SK-N-SH (cell line): ENCODE data around the gene PSME1. TPM values are rescaled to one million over a fixed set of nuclear protein-coding genes. Genes with fewer than 3 reads are reported as not detected.

Experiments
- CTCF ChIA-PET: fragments of 300-600, 350-600 bp; formaldehyde crosslinking; extraction: SDS; loops from one replicate; lab custom pipeline; 2021; lab: Yijun Ruan, JAX
- POLR2A ChIA-PET: fragments of 350-600 bp; sonication (Branson Sonifier 250); formaldehyde crosslinking; extraction: SDS; loops from one replicate; lab custom pipeline; 2020; ENCODE audit warnings: antibody characterized with exemption, inconsistent platforms; lab: Yijun Ruan, JAX
- DNase-seq: peaks from one replicate; pipeline ENCODE4 v3.0.0; 2012
- H2AFZ ChIP-seq: fragments of 200-600 bp; sonication (generic); 2 replicates; pipeline ENCODE4 v1.8.1; 2016; ENCODE audit warnings: antibody characterized with exemption, mild to moderate bottlenecking, low read depth
- H3F3A ChIP-seq: fragments of 200-600 bp; sonication (generic); replicated peaks from 2 replicates; pipeline ENCODE3; 2016; ENCODE audit warnings: antibody characterized with exemption, mild to moderate bottlenecking; ENCODE audit not compliant: insufficient read depth
- H3K27ac ChIP-seq, 2 experiments: fragments of 200-500 bp in 1 of 2; fragments of 200-600 bp in 1 of 2; sonication (Bioruptor generic) in 1 of 2; sonication (generic), shearing (Covaris generic) in 1 of 2; 2 replicates each; pipeline versions ENCODE4 v1.5.1 to v1.6.1; 2014 to 2016; ENCODE audit warnings: low read depth in 2 of 2, inconsistent platforms in 1 of 2, low read length in 1 of 2, mild to moderate bottlenecking in 1 of 2, mixed read lengths in 1 of 2
- H3K27me3 ChIP-seq: fragments of 200-600 bp; sonication (generic), shearing (Covaris generic); 2 replicates; pipeline ENCODE4 v1.6.1; 2016; ENCODE audit warnings: mixed run types; ENCODE audit not compliant: insufficient read depth
- H3K36me3 ChIP-seq, 2 experiments: fragments of 200-500 bp in 1 of 2; fragments of 200-600 bp in 1 of 2; sonication (Bioruptor generic) in 1 of 2; sonication (generic) in 1 of 2; replicated peaks in 1 of 2; 2 replicates each; pipeline versions ENCODE3 to v1.5.1; 2014 to 2016; ENCODE audit warnings: low read length in 1 of 2, mild to moderate bottlenecking in 1 of 2; ENCODE audit not compliant: insufficient read depth in 2 of 2, control insufficient read depth in 1 of 2
- H3K4me1 ChIP-seq, 2 experiments: fragments of 200-500 bp in 1 of 2; fragments of 200-600 bp in 1 of 2; sonication (Bioruptor generic) in 1 of 2; sonication (generic), shearing (Covaris generic) in 1 of 2; 2 replicates each; pipeline versions ENCODE4 v1.5.1 to v1.6.1; 2014 to 2016; ENCODE audit warnings: low read depth in 1 of 2, low read length in 1 of 2, mixed run types in 1 of 2; ENCODE audit not compliant: insufficient read depth in 2 of 2, control insufficient read depth in 1 of 2
- H3K4me2 ChIP-seq: fragments of 200-600 bp; sonication (generic), shearing (Covaris generic); 2 replicates; pipeline ENCODE4 v1.6.1; 2017; ENCODE audit warnings: mixed run types
- H3K4me3 ChIP-seq, 2 experiments: fragments of 200-500 bp in 1 of 2; fragments of 200-600 bp in 1 of 2; sonication (Bioruptor generic) in 1 of 2; sonication (generic), shearing (Covaris generic) in 1 of 2; 2 replicates each; pipeline versions ENCODE4 v1.5.1 to v1.8.1; 2014 to 2016; ENCODE audit warnings: low read depth in 2 of 2, inconsistent platforms in 1 of 2, low read length in 1 of 2, mild to moderate bottlenecking in 1 of 2, mixed read lengths in 1 of 2, moderate library complexity in 1 of 2
- H3K79me2 ChIP-seq: fragments of 200-600 bp; sonication (generic); 2 replicates; pipeline ENCODE4 v1.8.1; 2017; ENCODE audit warnings: mild to moderate bottlenecking; ENCODE audit not compliant: insufficient read depth
- H3K9ac ChIP-seq: fragments of 200-600 bp; sonication (generic); 2 replicates; pipeline ENCODE4 v1.6.1; 2017; ENCODE audit warnings: mixed run types
- H3K9me2 ChIP-seq: fragments of 200-600 bp; sonication (generic); 2 replicates; pipeline ENCODE4 v1.6.1; 2017; ENCODE audit warnings: mixed run types
- H3K9me3 ChIP-seq: fragments of 200-600 bp; sonication (generic); 2 replicates; pipeline ENCODE4 v1.6.1; 2017; ENCODE audit warnings: mixed run types, mild to moderate bottlenecking, moderate library complexity
- H4K20me1 ChIP-seq: fragments of 200-600 bp; sonication (generic); 2 replicates; pipeline ENCODE4 v1.6.1; 2017; ENCODE audit warnings: mild to moderate bottlenecking, mixed run types; ENCODE audit not compliant: insufficient read depth
- CHD2 ChIP-seq: fragments of 150-350 bp; IDR thresholded peaks from 2 replicates; pipeline ENCODE4 v1.6.1; 2018; ENCODE audit warnings: low read length; ENCODE audit not compliant: partially characterized antibody
- EP300 ChIP-seq, 2 experiments: IDR thresholded peaks; 2 replicates each; pipeline versions ENCODE4 v1.4.0 to v1.6.1; 2012; ENCODE audit warnings: borderline replicate concordance in 1 of 2, low read depth in 1 of 2, low read length in 1 of 2
- GATA2 ChIP-seq: sonication (generic); formaldehyde crosslinking; IDR thresholded peaks from 2 replicates; pipeline ENCODE4 v1.5.0; 2020; ENCODE audit warnings: mild to moderate bottlenecking, missing genetic modification reagents
- JUND ChIP-seq: IDR thresholded peaks from 2 replicates; pipeline ENCODE4 v1.4.0; 2012
- MAX ChIP-seq: IDR thresholded peaks from 2 replicates; pipeline ENCODE4 v1.4.0; 2012; ENCODE audit warnings: low read depth
- MXI1 ChIP-seq: IDR thresholded peaks from 2 replicates; pipeline ENCODE4 v1.6.1; 2012; ENCODE audit warnings: mild to moderate bottlenecking, low read depth, low read length, improper control_type of control experiment
- NRF1 ChIP-seq: IDR thresholded peaks from 2 replicates; pipeline ENCODE4 v1.6.1; 2012; ENCODE audit warnings: low read depth, mild to moderate bottlenecking, low read length
- POLR2AphosphoS5 ChIP-seq: IDR thresholded peaks from 2 replicates; pipeline ENCODE4 v1.6.1; 2012; ENCODE audit warnings: low read depth, low read length
- RAD21 ChIP-seq: IDR thresholded peaks from 2 replicates; pipeline ENCODE4 v1.6.1; 2012; ENCODE audit warnings: mild to moderate bottlenecking, low read length
- REST ChIP-seq: IDR thresholded peaks from 2 replicates; pipeline ENCODE4 v1.6.1; 2012; ENCODE audit warnings: mild to moderate bottlenecking, low read depth, low read length, moderate library complexity
- RXRA ChIP-seq: IDR thresholded peaks from 2 replicates; pipeline ENCODE4 v1.4.0; 2012; ENCODE audit warnings: low read depth, mild to moderate bottlenecking, borderline replicate concordance
- SIN3A ChIP-seq: IDR thresholded peaks from 2 replicates; pipeline ENCODE4 v1.6.1; 2012; ENCODE audit warnings: low read depth, mild to moderate bottlenecking, low read length, moderate library complexity, borderline replicate concordance
- TAF1 ChIP-seq: IDR thresholded peaks from 2 replicates; pipeline ENCODE4 v1.6.1; 2012; ENCODE audit warnings: low read depth, mild to moderate bottlenecking, low read length, moderate library complexity, borderline replicate concordance
- TCF12 ChIP-seq: IDR thresholded peaks from 2 replicates; pipeline ENCODE4 v1.4.0; 2012
- USF1 ChIP-seq: IDR thresholded peaks from 2 replicates; pipeline ENCODE4 v1.4.0; 2012; ENCODE audit warnings: low read depth, borderline replicate concordance
- USF2 ChIP-seq: fragments of 150-350 bp; IDR thresholded peaks from 2 replicates; pipeline ENCODE4 v1.6.1; 2017; ENCODE audit warnings: antibody characterized with exemption, low read length, low read depth, borderline replicate concordance
- YY1 ChIP-seq: IDR thresholded peaks from 2 replicates; pipeline ENCODE4 v1.4.0; 2012; ENCODE audit warnings: low read depth, mild to moderate bottlenecking
- ZBTB33 ChIP-seq: IDR thresholded peaks from 2 replicates; pipeline ENCODE4 v1.4.0; 2012; ENCODE audit warnings: low read depth, borderline replicate concordance
- WGBS: methylation state at CpG from one replicate; pipeline ENCODE4 v1.1.6; 2017; ENCODE audit warnings: low lambda C conversion rate; 5-methylcytosine and 5-hydroxymethylcytosine counted together
- polyA plus RNA-seq, 3 experiments: library from polyadenylated mRNA; depleted of rRNA; stranded (reverse); fragments of >200 nt; gene quantifications; 2 replicates each; pipeline ENCODE4 v1.2.3, GENCODE V29; 2012
- TF ChIP-seq, protein P1 (sequence below): fragments of 200-600 bp; sonication (generic); IDR thresholded peaks from 2 replicates; pipeline ENCODE4 v1.6.1; 2017; ENCODE audit warnings: antibody characterized with exemption, mild to moderate bottlenecking, moderate library complexity

PSME1 gene
- polyA plus RNA-seq, 1 of the 3 experiments (the other 2 are of a cell fraction): 287 TPM

- TF ChIP-seq MAX (peak; percentile 66; the same call in 1 of the 2 replicates), RAD21 (no peak), SIN3A (no peak), POLR2AphosphoS5 (peak; percentile 36; the same call in 1 of the 2 replicates), TCF12 (no peak), RXRA (no peak), MXI1 (peak; percentile 65; the same call in 1 of the 2 replicates)
These were observed 40.5 kb upstream of the PSME1 start (continued) for GRCh38 chr14:24095271-24096068.

- Histone ChIP-seq H3K4me1 (peaks cover 12 to 16% of the 10 kb centered on the region in 2 experiments; a peak in 2 of 4 replicates), H3K27ac (no peak overlapping the region; a peak in 1 of 4 replicates), H3K9me3 (no peaks in the 10 kb centered on the region), H3K36me3 (peaks cover 3 to 12% of the 10 kb centered on the region in 2 experiments), H3K9me2 (no peaks in the 10 kb centered on the region), H4K20me1 (no peaks in the 10 kb centered on the region), H3K4me3 (no peak overlapping the region), H3K4me2 (no peak overlapping the region), H3F3A (peaks cover 3% of the 10 kb centered on the region), H2AFZ (no peak overlapping the region), H3K79me2 (peaks cover 16% of the 10 kb centered on the region), H3K9ac (no peak overlapping the region), H3K27me3 (no peaks in the 10 kb centered on the region)
- POLR2A ChIA-PET: interaction anchor here (1.7 kb wide), 1 partner anchor 10 kb away, joined by 5 read pairs; no protein-coding TSS in a partner anchor
- no peak for DNase-seq
- 96% methylated on average over 5 of the region's 8 CpGs for WGBS
- CTCF ChIA-PET: interaction anchor here (13.8 to 25.4 kb wide), 2 partner anchors 10 to 31 kb away, joined by 219 to 1159 read pairs; partner anchors contain the start of genes CARMIL3 and CPNE6
- TF ChIP-seq ZBTB33: no peak
- no peak for TF ChIP-seq MAX
- no peak for TF ChIP-seq CHD2
- no peak for TF ChIP-seq USF1
- no peak for TF ChIP-seq REST
- TF ChIP-seq GATA2: no peak
- TF ChIP-seq NRF1: no peak
- TF ChIP-seq, protein P1, sequence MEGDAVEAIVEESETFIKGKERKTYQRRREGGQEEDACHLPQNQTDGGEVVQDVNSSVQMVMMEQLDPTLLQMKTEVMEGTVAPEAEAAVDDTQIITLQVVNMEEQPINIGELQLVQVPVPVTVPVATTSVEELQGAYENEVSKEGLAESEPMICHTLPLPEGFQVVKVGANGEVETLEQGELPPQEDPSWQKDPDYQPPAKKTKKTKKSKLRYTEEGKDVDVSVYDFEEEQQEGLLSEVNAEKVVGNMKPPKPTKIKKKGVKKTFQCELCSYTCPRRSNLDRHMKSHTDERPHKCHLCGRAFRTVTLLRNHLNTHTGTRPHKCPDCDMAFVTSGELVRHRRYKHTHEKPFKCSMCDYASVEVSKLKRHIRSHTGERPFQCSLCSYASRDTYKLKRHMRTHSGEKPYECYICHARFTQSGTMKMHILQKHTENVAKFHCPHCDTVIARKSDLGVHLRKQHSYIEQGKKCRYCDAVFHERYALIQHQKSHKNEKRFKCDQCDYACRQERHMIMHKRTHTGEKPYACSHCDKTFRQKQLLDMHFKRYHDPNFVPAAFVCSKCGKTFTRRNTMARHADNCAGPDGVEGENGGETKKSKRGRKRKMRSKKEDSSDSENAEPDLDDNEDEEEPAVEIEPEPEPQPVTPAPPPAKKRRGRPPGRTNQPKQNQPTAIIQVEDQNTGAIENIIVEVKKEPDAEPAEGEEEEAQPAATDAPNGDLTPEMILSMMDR: no peak
- no peak for TF ChIP-seq TCF12
- TF ChIP-seq USF2: no peak
- no peak for TF ChIP-seq EP300 (IDR thresholded peaks at IDR 0.05; ENCODE audit: borderline replicate concordance in 1 of 2, low read depth in 1 of 2, low read length in 1 of 2)
- no peak for TF ChIP-seq JUND
- TF ChIP-seq YY1: no peak
- no peak for TF ChIP-seq TAF1
These were observed 39.3 kb upstream of the PSME1 start for GRCh38 chr14:24096545-24097181.
